Lower leg skin (tissue), 4 donors: ENCODE measurements around the gene FPR3. TPM values are rescaled to one million over a fixed set of nuclear protein-coding genes. Genes with fewer than 3 reads are reported as not detected.

Source experiments
- DNase-seq, 2 donors: peaks; one replicate each; pipeline ENCODE4 v3.0.0-alpha.2; 2019; ENCODE audit warnings: low spot score in 2 of 2
- H3K4me3 ChIP-seq: fragments of 200-600 bp; sonication (generic); 2 replicates; pipeline ENCODE4 v1.5.1; 2017; ENCODE audit warnings: mild to moderate bottlenecking, low read depth; ENCODE audit not compliant: poor library complexity, severe bottlenecking
- CTCF ChIP-seq, 3 donors: fragments of 450-650 bp; IDR thresholded peaks; one replicate each; pipeline ENCODE4 v1.5.1; 2016; ENCODE audit warnings: antibody characterized with exemption in 3 of 3, mild to moderate bottlenecking in 3 of 3, moderate library complexity in 2 of 3
- POLR2A ChIP-seq, 2 donors: fragments of 450-650 bp; IDR thresholded peaks; one replicate each; pipeline ENCODE4 v1.6.1; 2016 to 2017; ENCODE audit warnings: antibody characterized with exemption in 2 of 2, mild to moderate bottlenecking in 1 of 2, moderate library complexity in 1 of 2
- WGBS, 2 donors: methylation state at CpG; one replicate each; pipeline ENCODE4 v1.1.5; 2018; 5-methylcytosine and 5-hydroxymethylcytosine counted together
- intact Hi-C: fragments of 100-400 bp; cut with DNase I; formaldehyde crosslinking; loops from one replicate; pipeline ENCODE4 v1.15.0; 2023; ENCODE audit warnings: low total_unique reads
- total RNA-seq, 4 donors: library from RNA; depleted of rRNA; stranded (reverse); fragments of >200 nt; gene quantifications; one replicate each; pipeline ENCODE4 v1.1.0, GENCODE V29; 2016

The FPR3 gene
- total RNA-seq, 4 donors from 2014 or later, result 2.2 to 3.9 (median 2.4) TPM

GRCh38 chr19:51797480-51797879 is 2.5 kb downstream of the FPR3 start:
- intact Hi-C loops, result no loop called here
- no peak for DNase-seq
- H3K4me3 ChIP-seq, result no peak overlapping the region
- TF ChIP-seq POLR2A (IDR thresholded peaks at IDR 0.05) (no peak), CTCF (IDR thresholded peaks at IDR 0.05) (no peak)
- WGBS, 2 donors, result 74 to 76% methylated on average over 5 of the region's 5 CpGs

- DNase-seq, result no peak
- intact Hi-C loops, result no loop called here
- 72 to 74% methylated on average over 3 of the region's 3 CpGs for WGBS, 2 donors
- H3K4me3 ChIP-seq, result no peak overlapping the region
- TF ChIP-seq POLR2A (IDR thresholded peaks at IDR 0.05) (no peak), CTCF (IDR thresholded peaks at IDR 0.05) (no peak)
Observed at GRCh38 chr19:51798062-51798461, 3.1 kb downstream of the FPR3 start.

- peak; percentile 87 to 94 for DNase-seq
- no peak for TF ChIP-seq CTCF (IDR thresholded peaks at IDR 0.05)
- TF ChIP-seq POLR2A (IDR thresholded peaks at IDR 0.05), result no peak
- intact Hi-C loops, result no loop called here
- H3K4me3 ChIP-seq, result no peak overlapping the region
- 27 to 29% methylated on average over 20 of the region's 20 CpGs for WGBS, 2 donors
Observed at GRCh38 chr19:51799034-51799773, 4.2 kb downstream of the FPR3 start.

- 77 to 80% methylated on average over 13 of the region's 13 CpGs for WGBS, 2 donors
- intact Hi-C loops, result no loop called here
- no peak for TF ChIP-seq CTCF (IDR thresholded peaks at IDR 0.05)
- TF ChIP-seq POLR2A (IDR thresholded peaks at IDR 0.05), result no peak
Observed at GRCh38 chr19:51799774-51800472, 5.0 kb downstream of the FPR3 start.

GRCh38 chr19:51800473-51801244 is 5.7 kb downstream of the FPR3 start:
- 61 to 68% methylated on average over 7 of the region's 7 CpGs for WGBS, 2 donors
- intact Hi-C loops, result no loop called here
- no peak overlapping the region for H3K4me3 ChIP-seq
- TF ChIP-seq CTCF (IDR thresholded peaks at IDR 0.05) (no peak), POLR2A (IDR thresholded peaks at IDR 0.05) (no peak)
- no peak for DNase-seq

More at GRCh38 chr19:51799774-51800472, 5.0 kb downstream of the FPR3 start:
- DNase-seq, result no peak
- no peak overlapping the region for H3K4me3 ChIP-seq
